ENCODE measurements around the gene VPS16.

DNA sequence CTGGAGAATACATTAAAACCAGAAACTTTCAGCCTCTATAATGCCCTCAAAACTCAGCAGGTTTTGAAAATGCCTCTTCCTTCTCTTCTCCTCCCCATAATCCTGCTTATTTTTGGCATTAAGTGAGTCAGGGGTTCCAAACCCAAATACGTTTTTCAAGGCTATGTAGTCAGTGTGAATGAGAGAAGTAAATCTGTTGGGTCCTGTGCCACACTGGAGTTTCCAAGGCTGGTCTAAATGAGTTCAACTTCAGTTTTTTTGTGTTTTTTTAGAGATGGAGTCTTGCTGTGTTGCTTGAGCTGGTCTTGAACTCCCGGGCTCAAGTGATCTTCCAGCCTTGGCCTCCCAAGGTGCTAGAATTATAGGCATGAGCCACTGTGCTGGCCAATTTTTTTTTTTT, 53.7 kb downstream of the VPS16 start:
- TF ChIP-seq POLR2A (IDR thresholded peaks at IDR 0.05; ENCODE audit: low read length) (no peak), GATA1 (IDR thresholded peaks at IDR 0.05; ENCODE audit: low read depth, low read length) (no peak)
